HepG2 (cell line): ENCODE measurements around the gene MX2. TPM values are rescaled to one million over a fixed set of nuclear protein-coding genes. Genes with fewer than 3 reads are reported as not detected.

Source experiments
- ATAC-seq: fragments of 200-7000 bp; cut with Tn5 transposase; 3 replicates; pipeline ENCODE4 v1.9.1; 2020; ENCODE audit warnings: mild to moderate bottlenecking, moderate library complexity
- BruUV-seq: library from RNA; stranded (reverse); fragments of 400-500 nt; replicated peaks from 2 replicates; lab custom pipeline; 2021; lab: Mats Ljungman, UMichigan
- CTCF ChIA-PET: fragments of 300-600 bp; formaldehyde crosslinking; extraction: SDS; loops from one replicate; lab custom pipeline; 2021; ENCODE audit warnings: low total read pairs, inconsistent platforms, low intra/inter-chr PET ratio; lab: Yijun Ruan, JAX
- POLR2A ChIA-PET: fragments of 350-600 bp; sonication (Branson Sonifier 250); formaldehyde crosslinking; loops from one replicate; lab custom pipeline; 2020; ENCODE audit warnings: antibody characterized with exemption, inconsistent platforms; lab: Yijun Ruan, JAX
- DNase-seq: peaks from one replicate; pipeline ENCODE4 v3.0.0-alpha.2; 2015; ENCODE audit warnings: low spot score
- FAIRE-seq: peaks from 3 replicates; lab custom pipeline; 2011; peaks lifted over from hg19 to GRCh38; lab: Jason Lieb, UNC
- H2AFZ ChIP-seq: one replicate; pipeline ENCODE4 v1.6.1; 2011; ENCODE audit warnings: low read length, inconsistent platforms
- H3K27ac ChIP-seq: fragments of 300-600 bp; 3 replicates; pipeline ENCODE4 v1.8.0; 2011; ENCODE audit warnings: mixed run types, mild to moderate bottlenecking, mixed read lengths, low read length, inconsistent platforms; ENCODE audit not compliant: insufficient read depth; ENCODE audit errors: extremely low read length
- H3K27me3 ChIP-seq, 2 experiments: fragments of 200-600 bp in 1 of 2; 2 replicates in 1 of 2; 3 replicates in 1 of 2; pipeline versions ENCODE4 v1.6.0 to v1.8.0; 2011; ENCODE audit warnings: low read length in 2 of 2, mild to moderate bottlenecking in 2 of 2, moderate library complexity in 2 of 2, inconsistent platforms in 1 of 2; ENCODE audit not compliant: insufficient read depth in 2 of 2, control insufficient read depth in 1 of 2
- H3K36me3 ChIP-seq, 2 experiments: fragments of 200-600 bp in 1 of 2; replicated peaks in 1 of 2; 2 replicates in 1 of 2; 3 replicates in 1 of 2; pipeline versions ENCODE4 v1.5.1 to v1.8.0; 2011; ENCODE audit warnings: low read length in 2 of 2, inconsistent platforms in 1 of 2; ENCODE audit not compliant: insufficient read depth in 2 of 2, control insufficient read depth in 1 of 2
- H3K4me1 ChIP-seq: 2 replicates; pipeline ENCODE4 v1.5.1; 2012; ENCODE audit warnings: low read length, inconsistent platforms; ENCODE audit not compliant: insufficient read depth
- H3K4me2 ChIP-seq: 2 replicates; pipeline ENCODE4 v1.6.0; 2011; ENCODE audit warnings: low read depth, low read length, inconsistent platforms
- H3K4me3 ChIP-seq, 3 experiments: fragments of 200-600 bp in 1 of 3; sonication (generic), shearing (Covaris generic) in 1 of 3; replicated peaks in 1 of 3; 2 replicates each; pipeline ENCODE4 v1.5.1; 2011 to 2016; ENCODE audit warnings: low read length in 3 of 3, inconsistent platforms in 2 of 3, low read depth in 2 of 3, mild to moderate bottlenecking in 2 of 3, control low read depth in 1 of 3, mixed read lengths in 1 of 3; ENCODE audit not compliant: insufficient read depth in 1 of 3
- H3K79me2 ChIP-seq: one replicate; pipeline ENCODE4 v1.6.1; 2011; ENCODE audit warnings: low read length, inconsistent platforms; ENCODE audit not compliant: insufficient read depth
- H3K9ac ChIP-seq: 2 replicates; pipeline ENCODE4 v1.6.0; 2011; ENCODE audit warnings: mild to moderate bottlenecking, low read depth, low read length, inconsistent platforms; ENCODE audit not compliant: insufficient read depth
- H3K9me3 ChIP-seq: 2 replicates; pipeline ENCODE4 v1.5.1; 2012; ENCODE audit warnings: mild to moderate bottlenecking, low read length
- H4K20me1 ChIP-seq: 2 replicates; pipeline ENCODE4 v1.6.0; 2011; ENCODE audit warnings: inconsistent platforms, mild to moderate bottlenecking, low read length, moderate library complexity; ENCODE audit not compliant: insufficient read depth
- BHLHE40 ChIP-seq: IDR thresholded peaks from 2 replicates; pipeline ENCODE4 v1.6.1; 2011; ENCODE audit warnings: low read length, improper control_type of control experiment
- ETV5 ChIP-seq: IDR thresholded peaks from 2 replicates; pipeline ENCODE4 v1.6.1; 2018; ENCODE audit warnings: missing biosample characterization, missing genetic modification reagents, inconsistent platforms, borderline replicate concordance
- FOXK2 ChIP-seq: fragments of 450-650 bp; IDR thresholded peaks from 2 replicates; pipeline ENCODE4 v1.6.1; 2016
- FOXO1 ChIP-seq: sonication (generic); formaldehyde crosslinking; IDR thresholded peaks from 2 replicates; pipeline ENCODE4 v1.4.0; 2020; ENCODE audit warnings: missing genetic modification reagents
- GABPB1 ChIP-seq: IDR thresholded peaks from 2 replicates; pipeline ENCODE4 v1.6.1; 2016; ENCODE audit warnings: mild to moderate bottlenecking, missing genetic modification reagents, moderate library complexity, missing compliant biosample characterization
- HNRNPK ChIP-seq: fragments of 200-400 bp; formaldehyde crosslinking; IDR thresholded peaks from 2 replicates; pipeline ENCODE4 v1.6.1; 2018; ENCODE audit warnings: low read length, low read depth, moderate library complexity, mild to moderate bottlenecking; ENCODE audit not compliant: poor library complexity, severe bottlenecking
- KDM5B ChIP-seq: sonication (generic); formaldehyde crosslinking; IDR thresholded peaks from 2 replicates; pipeline ENCODE4 v1.4.0; 2020; ENCODE audit warnings: missing genetic modification reagents, mild to moderate bottlenecking, borderline replicate concordance
- MLLT10 ChIP-seq: sonication (generic); formaldehyde crosslinking; IDR thresholded peaks from 2 replicates; pipeline ENCODE4 v1.4.0; 2020; ENCODE audit warnings: missing genetic modification reagents
- MYNN ChIP-seq: sonication (generic); formaldehyde crosslinking; IDR thresholded peaks from 2 replicates; pipeline ENCODE4 v1.4.0; 2020; ENCODE audit warnings: mild to moderate bottlenecking, low read depth, missing genetic modification reagents
- NR2F2 ChIP-seq: IDR thresholded peaks from 2 replicates; pipeline ENCODE4 v1.6.1; 2012; ENCODE audit warnings: low read depth, inconsistent platforms, borderline replicate concordance
- PHF20 ChIP-seq: sonication (generic); formaldehyde crosslinking; IDR thresholded peaks from 2 replicates; pipeline ENCODE4 v1.5.0; 2020; ENCODE audit warnings: mild to moderate bottlenecking, missing genetic modification reagents
- PHF21A ChIP-seq: sonication (generic); formaldehyde crosslinking; IDR thresholded peaks from 2 replicates; pipeline ENCODE4 v1.5.0; 2020; ENCODE audit warnings: mild to moderate bottlenecking, missing genetic modification reagents
- PLRG1 ChIP-seq: fragments of 450-650 bp; conservative IDR thresholded peaks from 2 replicates; pipeline ENCODE4 v1.6.1; 2016
- RAD21 ChIP-seq: fragments of 450-650 bp; formaldehyde crosslinking; IDR thresholded peaks from 2 replicates; pipeline ENCODE4 v1.5.0; 2020; ENCODE audit warnings: mild to moderate bottlenecking
- TOE1 ChIP-seq: sonication (generic); formaldehyde crosslinking; IDR thresholded peaks from 2 replicates; pipeline ENCODE4 v1.4.0; 2020; ENCODE audit warnings: mild to moderate bottlenecking, missing genetic modification reagents
- ZBTB25 ChIP-seq: IDR thresholded peaks from 2 replicates; pipeline ENCODE4 v1.6.1; 2018; ENCODE audit warnings: missing genetic modification reagents
- ZFP41 ChIP-seq: sonication (generic); formaldehyde crosslinking; IDR thresholded peaks from 2 replicates; pipeline ENCODE4 v1.4.0; 2020; ENCODE audit warnings: mild to moderate bottlenecking, missing genetic modification reagents, borderline replicate concordance
- ZNF235 ChIP-seq: sonication (generic); formaldehyde crosslinking; IDR thresholded peaks from 2 replicates; pipeline ENCODE4 v1.8.1; 2023; ENCODE audit warnings: mild to moderate bottlenecking, missing genetic modification reagents, borderline replicate concordance
- ZNF33A ChIP-seq: sonication (generic); formaldehyde crosslinking; IDR thresholded peaks from 2 replicates; pipeline ENCODE4 v1.5.1; 2020; ENCODE audit warnings: missing genetic modification reagents, mild to moderate bottlenecking, moderate library complexity, borderline replicate concordance
- ZNF362 ChIP-seq: sonication (generic); formaldehyde crosslinking; IDR thresholded peaks from 2 replicates; pipeline ENCODE4 v1.4.0; 2020; ENCODE audit warnings: missing genetic modification reagents, mild to moderate bottlenecking, borderline replicate concordance
- ZNF572 ChIP-seq: sonication (generic); formaldehyde crosslinking; IDR thresholded peaks from 2 replicates; pipeline ENCODE4 v1.5.1; 2020; ENCODE audit warnings: mild to moderate bottlenecking, missing genetic modification reagents
- ZNF720 ChIP-seq: sonication (generic); formaldehyde crosslinking; IDR thresholded peaks from 2 replicates; pipeline ENCODE4 v1.4.0; 2020; ENCODE audit warnings: missing genetic modification reagents
- ZSCAN12 ChIP-seq: sonication (generic); formaldehyde crosslinking; IDR thresholded peaks from 2 replicates; pipeline ENCODE4 v1.9.0; 2021; ENCODE audit warnings: mild to moderate bottlenecking, missing genetic modification reagents
- WGBS: methylation state at CpG from one replicate; pipeline ENCODE4 v1.1.6; 2017; ENCODE audit warnings: low lambda C conversion rate; 5-methylcytosine and 5-hydroxymethylcytosine counted together
- in situ Hi-C: cut with HindIII; loops from 2 replicates; pipeline ENCODE4 v1.10.0; 2017; ENCODE audit warnings: low pct_unique_long_range_greater_than_20kb; ENCODE audit not compliant: extremely low pct_ligation_motif_present
- intact Hi-C: fragments of 100-400 bp; cut with micrococcal nuclease; formaldehyde crosslinking; loops from one replicate; pipeline ENCODE4 v1.10.0; 2022; ENCODE audit not compliant: unreplicated experiment
- polyA plus RNA-seq, 8 experiments: library from polyadenylated mRNA; depleted of rRNA in 3 of 8; stranded (reverse) in 7 of 8; unstranded in 1 of 8; fragments of >200 nt; fragmentation: Illumina TruSeq in 4 of 8; extraction: Trizol in 4 of 8; gene quantifications; 2 replicates each; pipeline versions ENCODE4 v1.2.1 to v1.2.3, GENCODE V29; 2011 to 2016; ENCODE audit warnings: low read depth in 4 of 8, missing spikeins in 1 of 8, mixed read lengths in 1 of 8; ENCODE audit not compliant: insufficient read depth in 1 of 8
- total RNA-seq, 5 experiments: library from RNA; depleted of rRNA; stranded (reverse); fragments of >200 nt; fragmentation: Illumina TruSeq; extraction: Trizol; gene quantifications; 2 replicates each; pipeline ENCODE4 v1.2.3, GENCODE V29; 2016; ENCODE audit warnings: low read depth in 1 of 5

Gene MX2
- total and polyA plus RNA-seq, 2 of the 13 experiments (the other 11 are each of a cell fraction or from before 2014, with no cell fraction given), result 24.0 to 35.7 TPM

- TF ChIP-seq ZBTB25 (CRISPR knock-in tag), result no peak
- TF ChIP-seq GABPB1 (CRISPR knock-in tag), result peak; percentile 81
- TF ChIP-seq RAD21 (CRISPR knock-in tag), result no peak
- peak; percentile 74 for TF ChIP-seq FOXK2
- TF ChIP-seq MLLT10, result no peak
- no peak for TF ChIP-seq TOE1 (CRISPR knock-in tag)
- peak; percentile 76 for TF ChIP-seq PHF21A (CRISPR knock-in tag)
- no peak for TF ChIP-seq HNRNPK
- TF ChIP-seq FOXO1, result peak; percentile 74; the same call in 1 of the 2 replicates
- no peak for TF ChIP-seq MYNN (CRISPR knock-in tag)
- no peak for TF ChIP-seq PLRG1
- no peak for TF ChIP-seq ZFP41
- peak; percentile 66 for TF ChIP-seq PHF20 (CRISPR knock-in tag)
Measured at GRCh38 chr21:41366522-41367151, 4.8 kb downstream of the MX2 start (continued).

- CTCF ChIA-PET, result no interaction called here
- FAIRE-seq, result no peak
- no peak overlapping the region for H2AFZ ChIP-seq
- peak overlapping the region; percentile 75; the same call in 1 of the 2 replicates for H3K9ac ChIP-seq
- H3K27me3 ChIP-seq, result no peaks in the 10 kb centered on the region; a peak in 1 of 5 replicates
- H3K79me2 ChIP-seq, result peaks cover 20% of the 10 kb centered on the region
- ATAC-seq, result no peak
- WGBS, result 52% methylated on average over 9 of the region's 9 CpGs
- H3K4me1 ChIP-seq, result peaks cover 63% of the 10 kb centered on the region
- POLR2A ChIA-PET, result interaction anchor here (1.2 to 2.1 kb wide), 6 partner anchors 9 to 84 kb away, joined by 3 to 31 read pairs (median 4); no protein-coding TSS in a partner anchor
- peak overlapping the region; percentile 83 for H3K27ac ChIP-seq
- no peaks in the 10 kb centered on the region for H4K20me1 ChIP-seq
- peak overlapping the region in 2 of 3 experiments; percentile 42 to 56; a peak in 3 of 6 replicates for H3K4me3 ChIP-seq
- H3K4me2 ChIP-seq, result peak overlapping the region; percentile 98
- intact Hi-C loops (loop anchor here (5.0 kb wide), 1 partner anchor 50 kb away; no protein-coding TSS in a partner anchor), in situ Hi-C loops (no loop called here)
- no peaks in the 10 kb centered on the region for H3K36me3 ChIP-seq
- no peaks in the 10 kb centered on the region for H3K9me3 ChIP-seq
- no TSS peak for BruUV-seq
- DNase-seq, result no peak
- no peak for TF ChIP-seq ZSCAN12 (CRISPR knock-in tag)
- no peak for TF ChIP-seq ZNF572 (CRISPR knock-in tag)
- no peak for TF ChIP-seq NR2F2
- no peak for TF ChIP-seq ZNF720 (CRISPR knock-in tag)
- no peak for TF ChIP-seq BHLHE40
- TF ChIP-seq ZNF33A (CRISPR knock-in tag), result no peak
- no peak for TF ChIP-seq ZNF235 (CRISPR knock-in tag)
- no peak for TF ChIP-seq ZNF362 (CRISPR knock-in tag)
- TF ChIP-seq KDM5B (CRISPR knock-in tag), result no peak
- no peak for TF ChIP-seq ETV5
Measured at GRCh38 chr21:41367301-41367944, 5.6 kb downstream of the MX2 start.
